ENCODE measurements around the gene DDX49. TPM values are rescaled to one million over a fixed set of nuclear protein-coding genes. Genes with fewer than 3 reads are reported as not detected.

The DDX49 gene
- total and polyA plus RNA-seq, 2 experiments from 2014 or later: 45.8 to 57.8 TPM

- 97% methylated on average over 15 of the region's 15 CpGs for whole genome bisulfite sequencing (ENCODE audit: low lambda C conversion rate, missing lambda C conversion rate)
- DNase-seq (ENCODE audit: low spot score): no peak
Observed at GRCh38 chr19:18924684-18925213, 5.2 kb downstream of the DDX49 start.

GRCh38 chr19:18928018-18928805 lies 8.7 kb downstream of the DDX49 start:
- Histone ChIP-seq H4K20me1 (ENCODE audit: insufficient read depth, poor library complexity, severe bottlenecking) (no peaks in the 10 kb centered on the region), H3K4me2 (no peak overlapping the region), H3K4me3 (no peak overlapping the region), H3K27ac (no peak overlapping the region), H3K36me3 (replicated peaks; ENCODE audit: insufficient read depth, low read depth) (no peaks in the 10 kb centered on the region), H3K27me3 (no peaks in the 10 kb centered on the region), H2AFZ (no peak overlapping the region), H3K79me2 (no peaks in the 10 kb centered on the region), H3K4me1 (ENCODE audit: insufficient read depth) (no peaks in the 10 kb centered on the region), H3K9me2 (replicated peaks; ENCODE audit: insufficient read depth) (no peaks in the 10 kb centered on the region), H3K9me3 (ENCODE audit: low read depth) (no peaks in the 10 kb centered on the region)
- DNase-seq (ENCODE audit: low spot score): no peak
- TF ChIP-seq CTCF (IDR thresholded peaks at IDR 0.05; ENCODE audit: poor library complexity): no peak
- no peak for TF ChIP-seq EZH2 (IDR thresholded peaks at IDR 0.05; ENCODE audit: borderline replicate concordance)
- no peak for TF ChIP-seq EZH2phosphoT487 (IDR thresholded peaks at IDR 0.05; ENCODE audit: low read depth, severe bottlenecking, unreplicated experiment)
- 97% methylated on average over 26 of the region's 26 CpGs for WGBS (ENCODE audit: low lambda C conversion rate, missing lambda C conversion rate)

More at GRCh38 chr19:18924684-18925213, 5.2 kb downstream of the DDX49 start:
- no peak overlapping the region for H2AFZ ChIP-seq
- H3K27ac ChIP-seq: no peak overlapping the region
- peaks cover 15% of the 10 kb centered on the region for H3K79me2 ChIP-seq
- no peak for TF ChIP-seq EZH2 (IDR thresholded peaks at IDR 0.05; ENCODE audit: borderline replicate concordance)
- no peak for TF ChIP-seq EZH2phosphoT487 (IDR thresholded peaks at IDR 0.05; ENCODE audit: low read depth, severe bottlenecking, unreplicated experiment)
- TF ChIP-seq CTCF (IDR thresholded peaks at IDR 0.05; ENCODE audit: poor library complexity): no peak
- H3K4me1 ChIP-seq (ENCODE audit: insufficient read depth): peaks cover 7% of the 10 kb centered on the region
- no peak overlapping the region for H3K4me2 ChIP-seq
- H3K4me3 ChIP-seq: no peak overlapping the region
- H3K9me2 ChIP-seq (replicated peaks; ENCODE audit: insufficient read depth): no peaks in the 10 kb centered on the region
- H3K9me3 ChIP-seq (ENCODE audit: low read depth): no peaks in the 10 kb centered on the region
- H3K27me3 ChIP-seq: no peaks in the 10 kb centered on the region
- no peaks in the 10 kb centered on the region for H3K36me3 ChIP-seq (replicated peaks; ENCODE audit: insufficient read depth, low read depth)
- no peaks in the 10 kb centered on the region for H4K20me1 ChIP-seq (ENCODE audit: insufficient read depth, poor library complexity, severe bottlenecking)

GRCh38 chr19:18929311-18929710 lies 9.8 kb downstream of the DDX49 start:
- no peak overlapping the region for H3K4me2 ChIP-seq
- H3K79me2 ChIP-seq: no peaks in the 10 kb centered on the region
- no peaks in the 10 kb centered on the region for H3K9me2 ChIP-seq (replicated peaks; ENCODE audit: insufficient read depth)
- 98% methylated on average over 25 of the region's 25 CpGs for WGBS (ENCODE audit: low lambda C conversion rate, missing lambda C conversion rate)
- no peaks in the 10 kb centered on the region for H3K36me3 ChIP-seq (replicated peaks; ENCODE audit: insufficient read depth, low read depth)
- TF ChIP-seq EZH2phosphoT487 (IDR thresholded peaks at IDR 0.05; ENCODE audit: low read depth, severe bottlenecking, unreplicated experiment) (no peak), CTCF (IDR thresholded peaks at IDR 0.05; ENCODE audit: poor library complexity) (no peak), EZH2 (IDR thresholded peaks at IDR 0.05; ENCODE audit: borderline replicate concordance) (no peak)
- no peak for DNase-seq (ENCODE audit: low spot score)
- no peaks in the 10 kb centered on the region for H3K9me3 ChIP-seq (ENCODE audit: low read depth)
- no peak overlapping the region for H3K4me3 ChIP-seq
- H3K27ac ChIP-seq: no peak overlapping the region
- no peaks in the 10 kb centered on the region for H4K20me1 ChIP-seq (ENCODE audit: insufficient read depth, poor library complexity, severe bottlenecking)
- no peaks in the 10 kb centered on the region for H3K4me1 ChIP-seq (ENCODE audit: insufficient read depth)
- H2AFZ ChIP-seq: no peak overlapping the region
- H3K27me3 ChIP-seq: no peaks in the 10 kb centered on the region
